HG03064 (cell line): ENCODE data around the gene SLC26A9.

ENCODE experiments used
- ATAC-seq: cut with Tn5 transposase; IDR thresholded peaks from one replicate; pipeline ENCODE4 v1.9.1; 2021; ENCODE audit warnings: low read depth; ENCODE audit not compliant: unreplicated experiment

Gene SLC26A9

GRCh38 chr1:205943245-205943644 is at the start of gene SLC26A9:
TSS of gene SLC26A9 (minus strand) at chr1:205943456. CDS start at chr1:205935820, 7,636 bp downstream.
- no peak for ATAC-seq

GRCh38 chr1:205992218-205992882 is 49.1 kb upstream of the SLC26A9 start:
- ATAC-seq, result no peak

- no peak for ATAC-seq
Observed at GRCh38 chr1:205991237-205991636, 48.0 kb upstream of the SLC26A9 start.

GRCh38 chr1:205990226-205990625 is 47.0 kb upstream of the SLC26A9 start:
- no peak for ATAC-seq

DNA sequence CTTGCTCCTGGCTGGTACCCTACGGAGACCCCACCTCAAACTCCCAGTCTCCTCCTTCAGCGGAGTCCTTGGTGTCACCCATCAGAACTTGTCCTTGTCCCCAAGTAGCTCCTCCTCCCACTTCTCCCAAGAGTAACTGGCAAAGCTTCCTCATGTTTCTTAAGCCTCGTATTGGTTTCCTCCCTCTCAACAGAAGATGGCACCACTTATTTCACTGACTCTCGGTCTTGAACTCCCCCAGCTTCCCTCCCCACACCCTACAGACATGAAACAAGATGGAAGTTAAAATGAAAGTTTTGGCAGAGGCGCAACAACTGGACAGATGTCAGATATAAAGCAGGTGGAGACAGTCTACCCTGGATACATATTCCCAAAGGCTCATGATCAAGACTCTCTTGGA is 46.5 kb upstream of the SLC26A9 start:
- no peak for ATAC-seq

GRCh38 chr1:205988585-205988995 is 45.3 kb upstream of the SLC26A9 start:
- no peak for ATAC-seq

DNA sequence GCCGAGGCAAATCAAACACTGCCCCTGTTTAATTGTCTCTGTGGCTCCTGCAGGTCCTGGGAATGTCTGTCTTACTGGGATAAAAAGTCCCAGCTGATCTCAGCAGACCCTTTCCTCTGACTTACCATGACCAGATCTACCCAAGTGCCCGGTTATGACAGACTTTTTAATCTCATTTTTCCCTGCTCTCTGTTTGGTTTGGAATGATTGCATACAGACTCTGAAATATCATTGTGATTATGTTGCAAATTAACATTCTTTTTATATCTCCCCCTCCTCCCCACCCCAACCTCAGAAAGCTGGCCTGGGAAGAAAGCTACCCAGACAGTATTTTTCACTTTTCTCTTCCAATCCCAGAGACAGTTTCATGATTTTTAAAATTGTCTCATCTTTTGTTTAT is 43.6 kb upstream of the SLC26A9 start:
- no peak for ATAC-seq

GRCh38 chr1:205986292-205986691 is 43.0 kb upstream of the SLC26A9 start:
- ATAC-seq, result no peak

DNA sequence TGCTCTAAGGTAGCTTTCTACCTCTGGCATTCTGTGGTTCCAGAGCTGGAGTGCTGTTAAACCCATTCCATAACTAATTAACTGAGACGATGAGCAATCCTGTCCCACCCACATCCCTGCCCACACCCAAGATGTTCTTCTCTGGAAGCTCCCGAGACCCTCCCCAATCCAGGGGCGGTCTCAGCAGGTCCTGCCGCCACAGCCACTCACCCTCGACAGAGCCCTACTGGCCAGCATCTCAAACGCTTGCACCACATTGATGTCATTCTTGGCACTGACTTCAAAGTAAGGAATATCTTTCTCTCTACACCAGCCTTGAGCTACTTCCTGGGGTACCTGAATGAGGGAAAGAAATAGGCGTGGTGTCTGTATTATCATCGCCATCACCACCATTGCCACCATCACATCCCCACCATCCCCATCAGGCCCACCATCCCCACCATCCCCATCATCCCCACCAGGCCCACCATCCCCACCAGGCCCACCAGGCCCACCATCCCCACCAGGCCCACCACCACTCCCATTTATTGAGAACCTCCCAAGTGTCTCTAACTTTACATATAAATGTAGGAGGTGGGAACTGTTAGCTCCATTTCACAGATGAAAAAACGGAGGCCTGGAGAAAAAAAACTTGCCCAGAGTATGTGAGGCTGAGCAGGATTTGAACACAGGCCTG is 42.2 kb upstream of the SLC26A9 start:
- no peak for ATAC-seq

DNA sequence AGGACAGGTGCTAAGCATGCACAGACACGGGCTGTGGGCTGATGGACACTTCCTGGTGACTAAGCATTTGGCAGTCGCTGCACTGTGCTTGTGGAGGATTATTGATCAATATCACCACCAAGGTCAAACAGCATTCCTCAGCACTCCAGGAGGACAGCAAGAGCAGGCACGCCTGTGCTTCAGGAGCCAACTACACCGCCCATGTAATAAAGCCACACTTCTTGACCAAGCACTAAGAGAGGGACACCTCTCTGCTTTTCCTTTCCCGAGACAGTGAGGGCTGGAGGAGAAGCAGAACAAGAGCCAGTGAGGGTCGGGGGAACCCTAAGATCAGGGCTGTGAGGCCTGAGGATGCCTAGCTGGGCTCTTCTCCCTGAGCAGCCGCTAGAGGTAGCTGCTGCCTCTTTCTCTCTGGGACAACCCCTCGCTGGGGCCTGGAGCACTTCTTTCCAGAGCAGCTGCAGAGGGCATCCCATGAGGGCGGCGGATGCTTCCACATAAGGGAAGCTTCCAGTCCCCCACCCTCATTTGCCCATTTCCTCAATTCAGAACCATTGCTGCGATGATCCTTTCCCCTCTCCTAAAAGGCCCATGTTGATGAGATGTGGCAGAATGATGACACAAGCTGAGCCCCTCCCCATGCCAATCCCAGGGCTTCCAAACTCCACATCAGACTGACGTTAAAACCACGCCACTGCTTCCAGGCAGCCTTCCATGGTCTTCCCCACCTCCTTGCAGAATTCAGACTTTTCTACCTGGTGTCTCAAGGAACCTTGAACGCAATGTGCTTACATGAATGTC is 40.9 kb upstream of the SLC26A9 start:
- ATAC-seq, result no peak

- ATAC-seq, result no peak
Observed at GRCh38 chr1:205981257-205981656, 38.0 kb upstream of the SLC26A9 start.

DNA sequence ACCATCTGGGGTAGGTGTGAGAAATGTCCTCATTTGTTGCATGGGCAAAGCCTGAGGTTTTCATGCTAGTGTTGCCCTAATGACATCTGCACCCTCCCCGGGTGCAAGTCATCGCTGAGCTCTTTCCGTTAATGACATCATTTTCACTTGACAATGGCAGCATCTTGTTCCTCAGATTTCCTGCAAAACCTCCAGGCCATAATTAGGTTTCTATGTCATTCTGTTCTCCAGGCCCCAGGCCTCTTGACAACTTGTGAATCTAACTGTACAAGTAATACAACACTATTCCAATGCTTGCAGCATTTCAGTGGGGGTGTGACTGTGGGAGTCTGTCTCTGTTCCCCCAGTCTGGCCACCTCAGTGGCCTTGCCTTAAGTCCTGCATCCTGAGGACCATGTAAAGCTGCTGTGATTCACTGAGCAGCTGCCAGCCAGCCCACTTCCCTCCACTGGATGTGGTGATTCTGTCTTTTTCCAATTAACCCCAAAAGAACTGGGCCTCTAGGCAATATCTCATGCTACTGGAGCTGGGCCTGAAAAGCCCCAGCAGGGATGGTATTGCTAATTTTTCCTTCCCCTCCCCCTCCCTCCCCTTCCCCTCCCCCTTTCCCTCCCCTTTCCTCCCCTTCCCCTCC is 37.1 kb upstream of the SLC26A9 start:
- ATAC-seq, result no peak

- ATAC-seq, result no peak
Observed at GRCh38 chr1:205979301-205979700, 36.0 kb upstream of the SLC26A9 start.

GRCh38 chr1:205978676-205979075 is 35.4 kb upstream of the SLC26A9 start:
- ATAC-seq, result no peak

- ATAC-seq, result no peak
Observed at GRCh38 chr1:205977402-205978014, 34.3 kb upstream of the SLC26A9 start.

- no peak for ATAC-seq
Observed at GRCh38 chr1:205976708-205977401, 33.6 kb upstream of the SLC26A9 start.

GRCh38 chr1:205976036-205976435 is 32.8 kb upstream of the SLC26A9 start:
- no peak for ATAC-seq

GRCh38 chr1:205975387-205975998 is 32.2 kb upstream of the SLC26A9 start:
- ATAC-seq, result no peak

GRCh38 chr1:205974712-205975111 is 31.5 kb upstream of the SLC26A9 start:
- ATAC-seq, result no peak
